SHP77 treated with DMSO at 0.1 percent for 48 hours (cell line): Measurements from ENCODE around the gene CPXM2.

ENCODE experiments used
- DNase-seq: peaks from one replicate; lab custom pipeline; 2025; lab: John Stamatoyannopoulos, UW

CPXM2 gene

DNA sequence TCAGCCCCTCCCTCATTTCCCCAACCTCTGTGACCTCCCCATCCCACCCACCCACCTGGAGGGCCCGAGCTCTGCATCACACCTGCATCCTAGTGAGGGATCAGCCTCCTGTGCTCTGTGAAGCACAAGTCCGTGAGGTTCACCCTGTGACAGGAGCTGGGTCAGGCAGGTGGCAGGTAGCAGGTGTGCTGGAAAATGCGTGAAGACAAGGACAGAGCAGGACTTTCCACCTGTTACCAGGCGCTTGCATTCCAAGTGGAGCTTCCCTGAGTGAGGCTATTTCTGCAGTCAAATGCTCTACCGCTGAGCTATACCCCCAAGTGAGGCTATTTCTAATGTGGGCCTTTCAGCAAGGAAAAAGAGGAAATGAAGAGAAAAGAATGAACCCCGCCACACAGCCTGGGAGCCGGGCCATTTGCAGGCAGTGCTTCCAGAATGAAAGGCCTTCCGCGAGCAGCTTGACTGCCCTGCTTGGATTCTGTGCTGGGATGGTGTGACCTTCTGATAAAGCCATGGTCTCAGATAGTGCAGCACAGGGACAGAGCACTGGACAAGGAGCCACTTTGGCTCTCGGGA is 13.3 kb upstream of the CPXM2 start:
- DNase-seq = no peak

DNA sequence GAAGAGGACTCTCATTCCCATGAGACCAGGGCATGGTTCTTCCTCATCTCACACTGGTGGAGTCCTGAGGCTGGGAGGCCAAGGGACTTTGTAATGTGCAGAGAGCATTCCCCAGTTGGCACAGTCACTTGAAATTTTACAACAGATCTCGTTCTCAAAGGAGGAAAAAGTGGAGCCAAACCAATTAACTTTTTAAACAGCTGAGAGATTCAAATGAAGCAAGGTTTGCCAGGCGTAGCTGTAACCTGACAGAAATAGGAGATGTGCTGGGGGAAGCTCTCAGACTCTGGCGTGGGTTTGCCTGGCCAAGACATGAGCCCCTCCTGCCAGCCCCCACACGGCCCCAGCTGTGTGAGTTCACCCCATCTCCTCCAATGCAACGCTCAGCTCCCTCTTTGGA is 12.0 kb upstream of the CPXM2 start:
- DNase-seq = no peak

DNA sequence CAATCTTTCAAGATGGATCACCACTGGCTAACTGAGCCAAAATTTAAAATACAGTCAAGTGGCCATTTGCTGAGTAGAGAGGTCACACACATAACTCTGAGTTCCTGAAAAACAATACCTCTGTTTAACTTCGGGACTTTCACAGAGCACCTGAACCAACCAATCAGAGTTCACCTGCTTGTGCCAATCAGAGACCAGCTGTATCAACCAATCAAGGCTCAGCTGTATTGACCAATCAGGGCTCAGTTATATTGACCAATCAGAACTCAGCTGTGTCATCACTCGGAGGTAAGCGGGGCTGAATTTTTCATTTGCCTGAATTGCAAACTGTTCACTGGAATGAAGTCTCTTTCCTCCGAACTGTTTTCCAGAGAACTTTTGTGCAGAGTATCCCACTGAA is 10.0 kb upstream of the CPXM2 start:
- DNase-seq = no peak

DNA sequence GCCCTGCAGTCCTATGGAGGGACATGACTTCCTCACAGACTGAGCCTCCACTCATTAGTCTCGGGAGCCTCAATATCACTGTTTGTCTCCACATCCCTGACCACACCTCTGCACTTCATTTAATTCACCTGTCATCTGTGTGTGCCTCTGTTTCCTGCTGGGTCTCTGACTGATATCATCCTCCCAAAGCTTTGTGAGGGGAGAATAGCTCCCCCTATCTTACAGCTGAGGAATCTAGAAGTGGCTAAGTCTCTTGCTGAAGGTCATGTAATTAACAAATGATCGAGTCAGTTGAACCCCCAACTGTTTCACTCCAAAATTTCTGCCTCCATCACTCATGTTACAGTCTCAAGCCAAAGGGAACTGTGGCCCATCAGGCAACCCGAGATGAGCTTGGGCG is 5.5 kb upstream of the CPXM2 start:
- no peak for DNase-seq

DNA sequence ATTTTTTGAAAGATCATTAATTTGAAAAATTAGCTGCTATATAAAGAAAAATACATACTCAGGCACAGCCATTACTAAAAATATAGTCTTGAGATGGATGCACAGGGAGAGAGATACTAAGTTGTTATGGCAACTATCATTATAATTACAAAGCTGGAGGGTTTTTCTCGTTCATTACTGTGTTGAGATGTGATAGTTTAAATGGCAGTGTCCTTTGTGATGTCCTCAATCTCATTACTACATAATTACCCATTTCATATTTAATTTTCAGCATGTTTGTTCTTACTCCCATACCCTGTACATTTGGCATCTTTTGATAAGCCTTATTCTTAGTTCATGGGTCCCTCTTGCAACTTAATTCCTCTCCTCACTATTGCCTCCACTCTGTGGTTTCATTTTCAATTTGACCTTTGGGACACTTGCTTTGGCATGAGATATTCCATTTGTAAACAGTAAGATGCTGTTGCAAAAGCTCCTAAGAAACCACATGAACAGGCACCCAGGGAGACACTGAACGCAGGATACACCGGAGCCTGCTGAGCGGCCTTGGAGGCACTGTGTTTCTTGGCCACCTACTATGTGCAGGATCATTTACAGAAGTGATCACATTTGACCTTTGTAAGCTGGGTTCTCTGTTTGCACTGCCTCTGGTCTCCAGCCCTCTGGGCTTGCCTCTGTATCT is 4.8 kb upstream of the CPXM2 start:
- DNase-seq = no peak

DNA sequence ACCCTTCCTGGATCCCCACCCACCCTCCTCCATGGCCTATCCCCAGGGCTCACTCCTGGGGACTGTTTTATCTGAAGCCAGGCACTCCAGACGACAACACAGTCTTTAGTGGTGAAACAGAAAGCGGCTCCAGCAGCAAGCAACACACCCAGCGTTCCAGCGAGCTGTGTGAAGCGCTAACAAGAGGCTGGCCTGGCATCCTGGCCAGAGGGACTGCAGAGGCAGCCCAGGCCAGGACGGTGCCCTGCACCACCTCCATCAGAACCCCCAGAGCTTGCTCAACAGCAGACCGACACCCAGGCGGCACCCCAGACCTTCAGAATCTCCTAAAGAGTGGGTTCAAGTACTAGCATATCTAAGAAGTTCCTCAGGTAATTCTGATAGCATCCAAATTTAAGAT is 2.0 kb upstream of the CPXM2 start:
- DNase-seq = no peak

DNA sequence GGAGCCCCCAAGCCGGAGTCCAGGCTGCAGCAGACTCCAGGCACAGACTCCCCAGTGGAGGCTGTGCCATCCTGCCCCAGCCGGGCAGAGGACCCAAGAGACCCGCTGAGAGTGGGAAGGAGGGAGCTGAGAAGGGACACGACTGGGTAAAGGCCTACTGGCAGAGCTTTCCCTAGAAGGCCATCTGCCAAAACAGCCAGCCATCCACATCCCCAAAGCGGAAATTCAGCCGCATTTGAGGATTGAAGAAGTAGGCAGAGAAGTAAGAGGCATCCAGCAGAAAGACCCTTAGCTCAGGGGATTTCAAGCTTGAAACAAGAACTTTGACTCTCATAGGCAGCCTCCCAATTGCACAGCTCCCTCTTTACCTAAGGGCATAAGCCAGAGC is 857 bp downstream of the CPXM2 start:
- no peak for DNase-seq

DNA sequence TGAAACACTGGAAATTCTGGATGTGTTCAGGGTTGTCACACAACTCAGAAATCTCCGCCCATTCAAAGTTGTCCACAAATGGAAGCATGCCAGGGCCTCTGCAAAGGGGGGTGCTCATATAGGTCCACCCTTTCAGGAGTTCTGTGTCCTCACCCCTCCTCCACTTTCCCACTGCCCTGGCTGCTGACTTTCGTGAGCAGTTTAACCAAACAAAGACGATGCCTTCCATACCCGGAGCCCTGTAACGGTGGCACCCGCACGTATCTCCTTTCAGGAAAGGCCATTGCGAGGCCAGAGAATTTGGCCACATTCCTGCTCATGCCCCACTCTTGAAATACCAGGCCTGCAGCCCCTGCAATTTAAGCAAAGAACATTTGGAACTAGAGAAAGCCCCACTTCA is 1.4 kb downstream of the CPXM2 start:
- DNase-seq = no peak

DNA sequence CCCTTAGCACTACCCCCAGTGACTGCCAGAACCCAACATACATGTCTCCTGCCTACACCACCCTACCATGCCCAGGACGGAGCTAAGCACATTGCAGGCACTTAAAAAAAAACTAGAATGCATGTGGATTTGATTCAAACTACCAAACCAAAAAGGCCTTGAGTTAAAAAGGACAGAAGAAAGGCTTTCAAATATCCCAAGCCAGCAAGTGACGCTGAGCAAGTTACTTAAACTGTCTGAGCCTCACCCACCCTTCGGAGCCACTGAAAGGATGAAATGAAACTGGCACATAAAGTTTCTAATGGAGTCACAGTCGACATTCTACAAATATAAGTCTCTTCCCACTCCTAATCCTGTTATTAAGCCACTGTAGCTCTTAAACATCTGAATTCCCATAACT is 1.8 kb downstream of the CPXM2 start:
- no peak for DNase-seq

DNA sequence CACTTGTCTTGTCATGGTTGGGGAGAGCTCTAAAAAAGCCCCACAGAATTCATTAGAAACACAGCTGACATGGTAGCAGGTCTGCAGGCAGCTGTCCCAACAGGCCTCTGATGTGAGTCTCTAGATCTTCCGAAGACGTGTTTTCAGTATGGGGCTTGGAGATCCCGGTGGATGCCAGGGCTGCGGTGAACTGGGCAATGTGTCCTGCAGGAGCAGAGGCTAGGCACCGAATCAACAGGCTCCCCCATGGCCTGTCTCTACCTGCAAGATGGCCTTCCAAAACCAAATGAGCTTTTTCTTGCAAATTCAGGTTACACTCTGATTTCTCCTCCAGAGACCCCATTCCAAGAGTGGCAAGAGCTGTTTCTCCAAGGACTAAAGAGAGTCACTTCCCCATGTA is 2.9 kb downstream of the CPXM2 start:
- DNase-seq = no peak

DNA sequence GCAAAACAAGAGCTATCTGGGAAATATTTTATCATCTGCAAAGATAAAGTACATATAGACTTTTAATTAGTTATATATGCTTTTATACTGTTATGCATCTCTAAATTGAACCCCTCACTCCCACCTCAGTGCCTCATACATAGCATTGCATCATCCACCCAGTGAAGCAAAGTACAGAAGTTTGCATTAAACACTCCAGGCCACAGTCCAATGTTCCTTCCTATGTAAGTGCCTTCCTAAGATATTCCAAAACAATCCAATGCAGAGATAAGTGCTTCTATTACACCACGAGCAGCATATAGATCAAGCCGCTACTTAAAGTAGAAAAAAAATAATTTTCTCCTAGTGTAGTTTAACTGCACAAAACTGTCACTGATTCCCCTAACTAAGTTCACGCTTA is 3.4 kb downstream of the CPXM2 start:
- DNase-seq = no peak

DNA sequence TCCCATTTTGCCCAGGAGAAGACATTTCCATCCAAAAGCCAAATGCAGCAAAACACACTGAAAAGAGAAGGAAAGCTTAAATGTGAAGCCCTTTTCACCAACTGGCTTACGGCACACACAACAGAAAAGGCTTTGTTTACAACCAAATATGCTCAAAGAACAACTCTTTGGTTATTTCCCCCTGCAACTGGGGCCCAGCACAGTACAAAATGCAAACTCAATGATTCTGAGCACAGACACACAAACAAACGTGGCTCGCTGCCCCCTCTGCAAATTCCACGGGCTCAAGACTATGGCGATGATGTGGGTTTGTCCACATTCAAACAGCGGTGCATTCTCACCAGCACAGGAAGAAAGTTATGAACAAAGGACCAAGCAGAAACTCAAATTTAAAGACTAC is 5.3 kb downstream of the CPXM2 start:
- no peak for DNase-seq

DNA sequence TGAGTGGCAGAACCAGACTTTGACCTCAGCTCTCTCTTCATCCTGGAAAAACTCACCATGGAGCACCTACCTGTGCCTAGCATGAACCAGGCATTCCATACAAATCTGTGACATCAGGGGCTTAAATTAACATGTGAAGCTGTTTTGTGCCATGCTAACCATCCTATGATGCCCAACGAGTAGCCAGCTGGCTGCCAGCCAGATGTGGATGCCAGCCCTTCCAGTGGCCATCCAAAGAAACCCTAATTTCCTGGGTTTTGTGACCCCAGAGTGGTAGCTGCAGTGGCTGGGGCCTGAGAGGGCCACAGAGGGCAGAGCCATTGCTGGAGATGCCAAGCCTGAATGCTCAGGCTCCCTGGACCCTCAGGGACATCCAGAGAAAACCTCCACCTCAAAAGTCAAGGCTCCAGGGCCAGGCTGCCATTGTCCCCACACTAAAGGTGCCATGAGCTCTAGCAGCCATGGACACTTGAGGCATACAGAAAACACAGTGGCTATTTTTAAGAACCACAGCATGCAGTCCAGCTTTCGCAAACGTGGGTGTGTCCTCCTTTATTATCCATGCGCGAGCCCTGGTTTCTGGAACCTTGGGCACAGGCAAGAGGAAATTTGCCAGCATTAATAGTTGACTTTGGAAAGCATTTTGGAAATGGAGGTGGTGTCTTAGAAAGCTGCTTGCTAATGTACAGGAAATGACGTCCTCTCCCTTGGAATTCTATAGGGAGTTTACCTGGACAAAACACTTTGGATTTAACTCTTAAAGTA is 6.0 kb downstream of the CPXM2 start:
- no peak for DNase-seq

DNA sequence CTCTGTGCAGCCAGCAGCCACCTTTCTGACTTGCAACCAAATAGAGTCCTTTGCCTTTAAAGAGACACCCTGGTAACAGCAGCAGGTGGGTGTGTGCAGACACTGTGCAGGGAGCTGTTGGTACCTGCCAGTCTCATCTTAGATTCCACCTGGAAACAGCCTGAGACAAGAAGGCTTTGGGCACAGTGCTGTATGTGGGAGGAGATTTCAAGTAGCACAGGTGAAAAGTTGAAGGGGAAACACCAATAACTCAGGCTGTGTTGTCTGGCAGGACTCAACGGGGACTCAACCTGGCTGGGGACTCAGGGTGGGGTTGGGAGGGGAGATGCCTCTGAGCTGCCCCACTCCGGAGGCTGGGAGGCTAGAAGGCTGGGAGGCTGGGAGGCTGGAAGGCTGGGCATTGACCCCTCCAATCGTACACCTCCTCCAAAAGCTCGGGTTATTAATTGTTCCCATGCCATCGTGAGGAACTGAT is 6.7 kb downstream of the CPXM2 start:
- DNase-seq = no peak

DNA sequence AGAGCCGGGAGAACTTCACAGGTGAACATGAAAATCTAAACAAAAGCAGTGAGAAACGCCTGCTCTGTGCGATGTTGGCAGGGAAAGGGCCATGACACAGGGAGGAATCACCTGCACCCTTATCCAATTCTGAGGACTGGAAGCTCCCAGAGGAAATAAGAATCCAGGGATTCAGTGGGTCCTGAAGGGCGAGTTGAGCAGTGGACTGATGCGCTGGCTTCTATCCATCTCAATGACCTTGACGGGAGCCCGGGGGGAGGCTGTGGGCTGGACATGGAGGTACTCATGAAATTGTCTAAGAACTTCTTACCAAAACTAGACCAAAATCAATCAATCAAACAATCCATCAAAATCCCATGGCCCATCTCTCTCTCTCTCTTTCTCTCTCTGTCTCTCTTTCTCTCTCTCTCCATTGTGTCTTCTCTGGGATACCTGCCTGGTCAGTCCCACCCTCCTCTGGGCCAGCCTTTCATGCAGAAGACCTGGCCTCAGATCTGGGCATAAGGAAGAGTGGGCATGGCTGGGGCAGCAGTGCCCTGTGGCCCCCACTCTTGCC is 7.2 kb downstream of the CPXM2 start:
- no peak for DNase-seq

DNA sequence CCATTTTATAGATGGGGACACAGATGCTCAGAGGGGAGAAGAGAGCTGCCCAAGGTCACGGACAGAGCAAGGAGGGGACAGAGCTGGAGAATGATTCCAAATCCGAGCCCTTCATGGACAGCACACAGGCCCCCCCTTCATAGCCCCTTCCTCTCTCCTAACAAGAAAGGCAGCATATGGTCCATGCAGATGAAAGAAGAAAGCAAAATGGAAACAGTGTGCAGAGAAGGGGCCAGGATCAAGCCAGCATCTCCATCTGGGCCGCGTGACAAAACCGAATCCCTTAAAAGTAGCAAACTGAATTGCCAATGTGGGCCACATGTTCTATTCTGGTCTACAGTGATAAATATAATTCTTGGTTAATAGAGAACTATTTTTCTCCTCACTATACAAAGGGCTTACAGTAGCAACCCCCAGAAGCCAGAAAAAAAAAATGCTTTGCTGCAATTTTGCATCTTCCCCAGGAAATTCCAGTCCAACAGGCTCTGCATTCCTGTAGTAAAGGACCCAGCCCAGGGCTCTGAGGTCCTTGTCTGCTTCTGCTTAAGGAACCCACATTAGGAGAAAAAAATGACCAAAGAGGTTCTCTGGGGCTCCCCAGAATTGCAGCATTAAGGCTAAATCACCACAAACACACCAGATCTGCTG is 7.8 kb downstream of the CPXM2 start:
- no peak for DNase-seq

DNA sequence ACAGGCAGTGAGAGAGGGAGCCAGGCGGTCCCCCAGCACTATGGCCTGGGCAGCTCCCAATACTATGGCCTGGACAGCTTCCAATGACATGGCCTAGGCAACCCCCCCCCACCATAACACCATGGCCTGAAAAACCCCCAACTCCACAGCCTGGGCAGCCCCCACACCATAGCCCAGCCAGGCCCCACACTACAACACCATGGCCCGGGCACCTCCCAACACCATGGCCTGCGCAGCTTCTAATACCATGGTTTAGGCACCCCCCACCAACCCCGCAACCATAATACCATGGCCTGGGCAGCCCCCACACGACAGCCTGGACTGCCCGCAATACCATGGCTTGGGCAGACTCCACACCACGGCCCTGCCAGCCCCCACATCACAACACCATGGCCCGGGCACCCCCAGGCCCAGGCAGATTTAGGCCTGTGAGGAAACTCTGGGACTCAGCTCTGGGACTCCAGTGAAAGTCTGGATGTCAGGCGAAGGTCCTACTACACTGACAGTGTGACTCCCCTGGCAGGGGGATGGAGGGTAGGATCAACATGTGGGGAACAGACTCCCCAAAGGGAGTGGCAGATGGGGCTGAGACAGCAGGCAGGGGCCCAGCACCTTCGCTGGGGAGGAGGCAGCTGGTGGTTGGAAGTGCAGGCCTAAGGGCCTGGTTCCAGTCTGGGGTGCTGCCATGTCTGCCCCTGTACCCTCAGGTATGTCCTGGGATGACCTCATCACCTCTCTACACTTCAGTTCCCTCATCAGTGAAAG is 8.7 kb downstream of the CPXM2 start:
- no peak for DNase-seq

DNA sequence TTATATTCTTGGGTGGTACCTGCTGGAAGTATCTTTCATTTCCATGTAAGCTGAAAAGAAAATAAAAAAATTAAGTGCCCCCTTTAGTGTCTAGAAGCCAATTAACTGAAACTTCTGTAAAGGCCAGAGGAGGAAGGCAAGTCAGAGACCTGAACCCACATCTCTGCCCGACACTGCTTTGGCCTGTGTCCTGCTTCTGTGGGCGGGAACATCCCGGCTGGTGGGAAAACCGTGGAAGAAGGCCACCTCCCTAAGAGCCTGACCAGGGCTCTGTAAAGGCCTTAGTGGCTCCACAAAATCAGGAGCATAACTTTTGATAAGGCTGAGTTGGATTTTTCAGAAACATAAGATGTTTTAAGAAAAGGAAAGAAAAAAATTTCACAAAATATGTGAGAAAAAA is 9.4 kb downstream of the CPXM2 start:
- no peak for DNase-seq

DNA sequence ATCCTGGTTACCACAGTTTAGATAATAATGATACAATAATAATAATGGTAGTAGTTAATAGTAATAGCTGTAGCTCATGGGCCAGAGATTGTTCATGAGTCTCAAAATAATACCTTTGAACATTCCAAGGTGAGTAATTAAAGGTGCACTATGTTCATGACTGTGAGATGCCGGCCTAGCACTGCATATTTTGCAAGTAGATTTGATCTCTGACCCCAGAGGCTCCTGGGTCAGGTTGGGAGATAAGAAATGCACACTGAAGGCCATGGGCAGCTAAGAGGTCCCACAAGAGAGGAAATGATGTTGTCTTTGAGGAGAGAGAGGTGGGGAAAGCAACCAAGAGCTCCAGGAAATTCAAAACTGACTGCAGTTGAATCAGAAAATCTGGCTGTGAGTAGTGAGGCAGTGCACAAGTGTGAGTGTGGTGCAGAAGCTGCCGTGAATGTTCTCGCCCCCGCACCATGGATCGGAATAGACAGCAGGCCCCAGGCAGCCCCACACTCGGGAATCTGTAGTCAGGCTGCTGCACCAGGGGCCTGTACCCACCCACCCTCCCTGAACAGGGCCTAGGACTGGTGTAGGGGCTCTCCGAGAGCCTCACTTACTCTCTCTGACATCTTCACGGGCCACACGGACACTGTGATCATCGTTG is 11.9 kb downstream of the CPXM2 start:
- DNase-seq = no peak

DNA sequence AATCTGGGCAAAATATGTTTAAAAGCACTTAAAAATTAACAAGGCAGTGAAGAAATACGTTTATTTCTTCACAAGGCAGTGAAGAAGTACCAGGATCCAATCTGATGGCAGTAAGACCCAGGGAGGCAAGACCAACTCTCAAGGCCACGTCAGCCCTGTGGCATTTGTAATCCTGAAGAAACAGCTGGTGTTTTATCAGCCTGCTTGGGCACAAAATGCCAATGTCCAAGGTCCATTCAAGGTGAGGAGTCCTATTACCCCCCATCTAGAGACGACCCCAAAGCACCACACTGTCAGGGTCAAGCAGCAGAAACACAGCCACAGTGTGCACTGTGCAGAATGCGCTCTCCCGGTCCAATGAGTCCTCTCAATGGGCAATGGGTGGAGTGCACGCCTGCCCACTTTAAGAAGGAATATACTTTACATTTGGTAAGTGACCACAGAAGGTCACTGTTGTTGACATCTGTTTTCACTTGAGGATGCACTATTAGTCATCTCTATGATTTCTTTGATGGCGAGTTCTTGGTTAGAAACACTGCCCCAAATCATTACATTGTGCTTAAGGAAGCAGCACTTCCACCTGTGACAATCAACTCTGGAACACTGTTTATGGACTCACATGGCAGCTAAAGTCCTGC is 12.8 kb downstream of the CPXM2 start:
- DNase-seq = no peak

DNA sequence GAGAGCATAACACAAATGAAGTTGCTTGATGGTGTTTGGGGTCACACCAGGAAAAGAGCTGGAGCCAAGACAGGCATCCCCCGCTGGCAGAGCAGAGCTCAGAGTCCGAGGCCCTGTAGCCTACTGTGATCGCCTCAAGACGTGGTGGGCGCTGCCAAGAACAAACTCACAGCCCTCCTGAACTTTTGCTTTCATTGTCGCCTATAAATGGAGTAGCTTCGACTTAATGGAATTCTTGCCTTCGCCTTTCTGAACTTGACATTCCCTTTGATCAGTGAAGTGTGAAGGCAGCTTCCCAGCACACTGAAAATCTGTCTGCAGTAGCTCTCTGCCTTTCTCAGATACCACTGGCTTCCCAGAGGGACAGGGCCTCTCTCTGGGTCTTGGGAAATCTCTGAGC is 21.3 kb downstream of the CPXM2 start:
- no peak for DNase-seq
